ENCODE results near the gene VAMP1. TPM values are rescaled to one million over a fixed set of nuclear protein-coding genes. Genes with fewer than 3 reads are reported as not detected.
"Not testable (repeated sequence)": the region's sequence is repeated elsewhere in the genome, so short reads cannot be mapped to it uniquely, and the experiment has no call there.

VAMP1 gene
- total RNA-seq, 1 experiment from 2014 or later: 13.9 TPM

- TF ChIP-seq CTCF (conservative IDR thresholded peaks at IDR 0.05; ENCODE audit: low read depth, low read length): no peak
- no peak for TF ChIP-seq EZH2phosphoT487 (IDR thresholded peaks at IDR 0.05; ENCODE audit: borderline replicate concordance, low read length)
- TF ChIP-seq EZH2 (IDR thresholded peaks at IDR 0.05; ENCODE audit: low read length, unreplicated experiment): no peak
- POLR2A ChIA-PET (ENCODE audit: unreplicated experiment): interaction anchor here (0.6 to 1.1 kb wide), 3 partner anchors 39 to 282 kb away, joined by 3 to 6 read pairs (median 4); no protein-coding TSS in a partner anchor
These were observed 23.2 kb upstream of the VAMP1 start, which contains the start of gene NCAPD2 for GRCh38 chr12:6493497-6494257. Gene NCAPD2 (plus strand): TSS chr12:6494102. CDS start chr12:6495099, 997 bp downstream.

GRCh38 chr12:6492838-6493496, 22.5 kb upstream of the VAMP1 start, which contains the start of gene MRPL51:
Gene MRPL51 (minus strand): TSS chr12:6493262. CDS start chr12:6493136, 126 bp downstream.
- Histone ChIP-seq H3K27me3 (ENCODE audit: low read length) (no peaks in the 10 kb centered on the region), H3K9me2 (replicated peaks; ENCODE audit: low read length) (no peaks in the 10 kb centered on the region), H3K4me2 (ENCODE audit: low read length) (peak within 1 kb of the TSS; percentile 86), H3K9ac (ENCODE audit: low read length) (peak within 1 kb of the TSS; percentile 96), H4K20me1 (ENCODE audit: low read length) (no peaks in the 10 kb centered on the region), H2AFZ (ENCODE audit: low read length) (peak within 1 kb of the TSS; percentile 86), H3K79me2 (ENCODE audit: low read length) (peaks cover 56% of the 10 kb centered on the region), H3K27ac (ENCODE audit: low read length) (peak within 1 kb of the TSS; percentile 91), H3F3A (ENCODE audit: low read length, unreplicated experiment) (no peaks in the 10 kb centered on the region), H3K9me3 (ENCODE audit: low read length) (no peaks in the 10 kb centered on the region), H3K4me1 (ENCODE audit: insufficient read depth, low read length) (peaks cover 19% of the 10 kb centered on the region), H3K4me3 (ENCODE audit: low read length) (peak within 1 kb of the TSS; percentile 80), H3K36me3 (ENCODE audit: low read depth, low read length) (peaks cover 12% of the 10 kb centered on the region)
- ChIA-PET CTCF (interaction anchor here (0.7 kb wide), 1 partner anchor 27 kb away, joined by 3 read pairs; no protein-coding TSS in a partner anchor), POLR2A (ENCODE audit: unreplicated experiment) (interaction anchor here (0.6 to 1.1 kb wide), 2 partner anchors 39 to 48 kb away, joined by 3 to 6 read pairs; no protein-coding TSS in a partner anchor)
- peak; percentile 89 for DNase-seq
- TSS peak; percentile 90 for BruUV-seq (replicated peaks)
- ATAC-seq: peak; percentile 78
- intact Hi-C loops (cut with micrococcal nuclease): no loop called here
- no peak for TF ChIP-seq EZH2 (IDR thresholded peaks at IDR 0.05; ENCODE audit: low read length, unreplicated experiment)
- TF ChIP-seq EZH2phosphoT487 (IDR thresholded peaks at IDR 0.05; ENCODE audit: borderline replicate concordance, low read length): no peak
- no peak for TF ChIP-seq CTCF (conservative IDR thresholded peaks at IDR 0.05; ENCODE audit: low read depth, low read length)

More at GRCh38 chr12:6493497-6494257, 23.2 kb upstream of the VAMP1 start, which contains the start of gene NCAPD2:
- Histone ChIP-seq H3K27me3 (ENCODE audit: low read length) (no peaks in the 10 kb centered on the region), H3K36me3 (ENCODE audit: low read depth, low read length) (peaks cover 17% of the 10 kb centered on the region), H3K9me3 (ENCODE audit: low read length) (no peaks in the 10 kb centered on the region), H3K4me3 (ENCODE audit: low read length) (peak within 1 kb of the TSS; percentile 80), H3K79me2 (ENCODE audit: low read length) (peaks cover 60% of the 10 kb centered on the region), H3K4me1 (ENCODE audit: insufficient read depth, low read length) (peaks cover 19% of the 10 kb centered on the region), H4K20me1 (ENCODE audit: low read length) (no peaks in the 10 kb centered on the region), H2AFZ (ENCODE audit: low read length) (peak within 1 kb of the TSS; percentile 86), H3K27ac (ENCODE audit: low read length) (peak within 1 kb of the TSS; percentile 91), H3K4me2 (ENCODE audit: low read length) (peak within 1 kb of the TSS; percentile 86), H3K9ac (ENCODE audit: low read length) (peak within 1 kb of the TSS; percentile 96), H3K9me2 (replicated peaks; ENCODE audit: low read length) (no peaks in the 10 kb centered on the region), H3F3A (ENCODE audit: low read length, unreplicated experiment) (no peaks in the 10 kb centered on the region)
- DNase-seq: peak; percentile 94
- intact Hi-C loops (cut with micrococcal nuclease): loop anchor here (2.0 kb wide), 2 partner anchors 23 to 45 kb away; partner anchors contain the start of gene VAMP1
- BruUV-seq (replicated peaks): TSS peak; percentile 83
- ATAC-seq: peak; percentile 93
- CTCF ChIA-PET: interaction anchor here (0.7 kb wide), 1 partner anchor 28 kb away, joined by 3 read pairs; no protein-coding TSS in a partner anchor

- H3K27me3 ChIP-seq (ENCODE audit: low read length); intact Hi-C loops (cut with micrococcal nuclease); H3K27ac ChIP-seq (ENCODE audit: low read length); H3K9ac ChIP-seq (ENCODE audit: low read length); H4K20me1 ChIP-seq (ENCODE audit: low read length); H3K9me2 ChIP-seq (replicated peaks; ENCODE audit: low read length); ATAC-seq; DNase-seq; H2AFZ ChIP-seq (ENCODE audit: low read length); CTCF ChIA-PET; H3K4me2 ChIP-seq (ENCODE audit: low read length); H3K36me3 ChIP-seq (ENCODE audit: low read depth, low read length); H3F3A ChIP-seq (ENCODE audit: low read length, unreplicated experiment); H3K9me3 ChIP-seq (ENCODE audit: low read length); H3K4me3 ChIP-seq (ENCODE audit: low read length); BruUV-seq (replicated peaks): not testable (repeated sequence)
- Histone ChIP-seq H3K79me2 (ENCODE audit: low read length) (peaks cover 34% of the 10 kb centered on the region), H3K4me1 (ENCODE audit: insufficient read depth, low read length) (peaks cover 18% of the 10 kb centered on the region)
- POLR2A ChIA-PET (ENCODE audit: unreplicated experiment): interaction anchor here (0.7 kb wide), 1 partner anchor 170 kb away, joined by 4 read pairs; no protein-coding TSS in a partner anchor
These were observed 20.2 kb upstream of the VAMP1 start for GRCh38 chr12:6490673-6491072.
